A549 (cell line): Measurements from ENCODE around the gene ZNF211. TPM values are rescaled to one million over a fixed set of nuclear protein-coding genes. Genes with fewer than 3 reads are reported as not detected.

Experiments used
- ATAC-seq, 2 experiments: fragments of 200-7000 bp in 1 of 2; fragments of >200 bp in 1 of 2; cut with Nextera tagmentation in 1 of 2; cut with Tn5 transposase in 1 of 2; 3 replicates each; pipeline versions ENCODE4 v1.8.0 to v1.9.1; 2018 to 2020; ENCODE audit warnings: mild to moderate bottlenecking in 1 of 2, moderate library complexity in 1 of 2
- CTCF ChIA-PET: fragments of 300-600 bp; sonication (Branson Sonifier 250); formaldehyde crosslinking; extraction: SDS; loops from one replicate; lab custom pipeline; 2021; ENCODE audit warnings: antibody characterized with exemption, inconsistent platforms; lab: Yijun Ruan, JAX
- POLR2A ChIA-PET: fragments of 350-600 bp; formaldehyde crosslinking; extraction: SDS; loops from one replicate; lab custom pipeline; 2021; ENCODE audit warnings: antibody characterized with exemption, inconsistent platforms; lab: Yijun Ruan, JAX
- DNase-seq, 2 experiments: peaks; one replicate each; pipeline versions ENCODE4 v3.0.0 to v3.0.0-alpha.2; 2011 to 2016; ENCODE audit warnings: low read depth in 1 of 2, low spot score in 1 of 2
- FAIRE-seq: peaks from 2 replicates; lab custom pipeline; 2011; peaks lifted over from hg19 to GRCh38; lab: Jason Lieb, UNC
- H3K27ac ChIP-seq, 2 experiments: fragments of >200 bp; sonication (Bioruptor Twin); formaldehyde crosslinking; 3 replicates each; pipeline ENCODE4 v1.5.1; 2016 to 2017
- H3K4me1 ChIP-seq: fragments of >200 bp; sonication (Bioruptor Twin); formaldehyde crosslinking; 3 replicates; pipeline ENCODE4 v1.6.1; 2016
- H3K4me2 ChIP-seq: fragments of >200 bp; sonication (Bioruptor Twin); formaldehyde crosslinking; 3 replicates; pipeline ENCODE4 v1.6.1; 2016
- H3K4me3 ChIP-seq: fragments of >200 bp; sonication (Bioruptor Twin); formaldehyde crosslinking; 3 replicates; pipeline ENCODE4 v1.5.1; 2016
- H3K9me3 ChIP-seq: fragments of >200 bp; sonication (Bioruptor Twin); formaldehyde crosslinking; 3 replicates; pipeline ENCODE4 v1.6.1; 2016
- CEBPB ChIP-seq, 2 experiments: fragments of >200 bp in 1 of 2; sonication (Bioruptor Twin) in 1 of 2; formaldehyde crosslinking in 1 of 2; IDR thresholded peaks; 2 replicates each; pipeline ENCODE4 v1.6.1; 2012 to 2016
- CHD2 ChIP-seq: fragments of 150-350 bp; IDR thresholded peaks from 2 replicates; pipeline ENCODE4 v1.6.1; 2014; ENCODE audit warnings: low read length; ENCODE audit not compliant: partially characterized antibody
- EHF ChIP-seq: fragments of 250-450 bp; sonication (Bioruptor Pico); IDR thresholded peaks from 2 replicates; pipeline ENCODE4 v1.5.0; 2020; ENCODE audit warnings: mild to moderate bottlenecking
- ELK1 ChIP-seq: fragments of 150-350 bp; IDR thresholded peaks from 2 replicates; pipeline ENCODE4 v1.6.1; 2014; ENCODE audit warnings: low read depth, mild to moderate bottlenecking, low read length
- EP300 ChIP-seq, 2 experiments: fragments of >200 bp; sonication (Bioruptor Twin); formaldehyde crosslinking; IDR thresholded peaks; 2 replicates in 1 of 2; 3 replicates in 1 of 2; pipeline ENCODE4 v1.6.1; 2016 to 2017
- FOSL2 ChIP-seq, 2 experiments: fragments of 450-650 bp in 1 of 2; fragments of >200 bp in 1 of 2; sonication (Bioruptor Twin) in 1 of 2; formaldehyde crosslinking; IDR thresholded peaks; 2 replicates each; pipeline versions ENCODE4 v1.5.0 to v1.6.1; 2016 to 2020; ENCODE audit warnings: mild to moderate bottlenecking in 1 of 2, moderate library complexity in 1 of 2
- GATA3 ChIP-seq: IDR thresholded peaks from 2 replicates; pipeline ENCODE4 v1.6.1; 2012; ENCODE audit warnings: borderline replicate concordance
- HES2 ChIP-seq: fragments of >200 bp; sonication (Bioruptor Twin); formaldehyde crosslinking; IDR thresholded peaks from 2 replicates; pipeline ENCODE4 v1.6.1; 2016
- HOXB13 ChIP-seq: fragments of 250-450 bp; sonication (Bioruptor Pico); IDR thresholded peaks from 2 replicates; pipeline ENCODE4 v1.5.0; 2020; ENCODE audit warnings: low read depth, mild to moderate bottlenecking, moderate library complexity
- JUN ChIP-seq, 2 experiments: fragments of >200 bp; sonication (Bioruptor Twin); formaldehyde crosslinking; IDR thresholded peaks; 2 replicates in 1 of 2; 3 replicates in 1 of 2; pipeline ENCODE4 v1.6.1; 2016 to 2017
- JUNB ChIP-seq: fragments of >200 bp; sonication (Bioruptor Twin); formaldehyde crosslinking; IDR thresholded peaks from 2 replicates; pipeline ENCODE4 v1.6.1; 2016
- MAFK ChIP-seq: fragments of 450-650 bp; IDR thresholded peaks from 2 replicates; pipeline ENCODE4 v1.6.1; 2014; ENCODE audit not compliant: partially characterized antibody
- MAX ChIP-seq: IDR thresholded peaks from 2 replicates; pipeline ENCODE4 v1.6.1; 2012
- PHF8 ChIP-seq: fragments of 200-600 bp; sonication (generic); IDR thresholded peaks from 2 replicates; pipeline ENCODE4 v1.6.1; 2016; ENCODE audit warnings: low read depth, mild to moderate bottlenecking, antibody characterized with exemption, moderate library complexity, borderline replicate concordance
- RCOR1 ChIP-seq: fragments of 150-350 bp; IDR thresholded peaks from 2 replicates; pipeline ENCODE4 v1.6.1; 2014; ENCODE audit warnings: antibody characterized with exemption, low read length, low read depth
- RFX5 ChIP-seq: fragments of 450-650 bp; IDR thresholded peaks from 2 replicates; pipeline ENCODE4 v1.7.1; 2014; ENCODE audit warnings: antibody characterized with exemption, mild to moderate bottlenecking, moderate library complexity
- TP53 ChIP-seq: fragments of 250-450 bp; sonication (Bioruptor Pico); IDR thresholded peaks from 2 replicates; pipeline ENCODE4 v1.5.0; 2021; ENCODE audit warnings: mild to moderate bottlenecking, moderate library complexity
- ZFP36 ChIP-seq: fragments of 450-650 bp; IDR thresholded peaks from 2 replicates; pipeline ENCODE4 v1.6.1; 2014; ENCODE audit warnings: borderline replicate concordance; ENCODE audit not compliant: partially characterized antibody
- WGBS: methylation state at CpG from one replicate; pipeline ENCODE4 v1.1.6; 2017; ENCODE audit errors: missing lambda C conversion rate; 5-methylcytosine and 5-hydroxymethylcytosine counted together
- polyA plus RNA-seq, 4 experiments: library from polyadenylated mRNA; depleted of rRNA in 3 of 4; stranded (reverse); fragments of >200 nt; fragmentation: RNase III in 1 of 4; extraction: RNeasy Plus Mini Kit Qiagen cat#74134 plus additional on column Dnase treatment in 1 of 4; gene quantifications; 2 replicates in 3 of 4; 3 replicates in 1 of 4; pipeline ENCODE4 v1.2.3, GENCODE V29; 2011 to 2017
- TF ChIP-seq, protein P1 (sequence below): IDR thresholded peaks from 2 replicates; pipeline ENCODE4 v1.6.1; 2012; ENCODE audit warnings: low read depth, borderline replicate concordance

The ZNF211 gene
- polyA plus RNA-seq, 2 of the 4 experiments (the other 2 are of a cell fraction): 7.5 to 11.6 TPM

DNA sequence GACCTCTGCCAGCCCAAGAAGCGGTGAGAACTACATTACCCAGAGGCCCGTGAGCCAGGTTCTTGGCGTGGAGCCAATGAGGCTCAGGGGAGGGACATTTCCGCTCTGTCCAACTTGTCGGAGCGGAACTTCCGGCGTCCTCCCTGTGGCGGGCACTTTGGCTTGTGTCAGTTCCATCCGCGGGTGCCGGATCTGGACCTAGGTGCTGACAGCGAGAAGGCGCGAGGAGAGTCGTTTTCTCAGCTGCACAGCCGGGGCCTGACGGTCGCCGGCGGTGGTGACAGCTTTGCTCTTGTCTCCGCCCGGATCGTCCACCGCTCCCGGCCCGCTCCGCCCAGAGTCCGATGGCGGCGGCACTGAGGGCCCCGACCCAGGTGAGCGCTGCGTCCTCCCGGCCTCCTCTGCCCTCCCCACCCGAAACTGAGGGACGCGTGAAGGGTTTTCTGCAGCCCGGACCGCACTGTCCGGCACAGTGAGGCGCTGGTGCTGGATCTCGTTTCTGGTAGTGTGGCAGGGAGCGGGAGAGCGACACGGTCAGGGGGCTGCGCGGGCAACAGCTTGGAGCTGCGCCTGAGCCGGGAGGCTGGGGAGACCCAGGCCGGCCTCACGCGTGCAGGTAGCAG, 33.1 kb upstream of the ZNF211 start, which contains the start of gene ZNF530:
Gene ZNF530, plus strand, starts transcription at position 125 of the 623 bp plus-strand sequence. CDS start 4,461 bp downstream, outside the sequence.
- peak within 1 kb of the TSS; percentile 82 for H3K4me2 ChIP-seq
- DNase-seq (peak; percentile 93 to 96), FAIRE-seq (peak; percentile 96), ATAC-seq (peak; percentile 99)
- ChIA-PET POLR2A (no interaction called here), CTCF (interaction anchor here (0.9 kb wide), 2 partner anchors 14 to 21 kb away, joined by 3 to 4 read pairs; partner anchors contain the start of genes ZNF134 and ZNF416)
- H3K27ac ChIP-seq: peak within 1 kb of the TSS; percentile 17 to 80; a peak in 3 of 6 replicates
- WGBS: 4% methylated on average over 21 of the region's 53 CpGs
- peaks cover 83% of the 10 kb centered on the region for H3K9me3 ChIP-seq
- peak within 1 kb of the TSS; percentile 56 for H3K4me3 ChIP-seq
- H3K4me1 ChIP-seq: no peaks in the 10 kb centered on the region
- no peak for TF ChIP-seq PHF8
- TF ChIP-seq CHD2: no peak
- peak in 1 of 2 experiments; percentile 45; a peak in 1 of 5 replicates for TF ChIP-seq JUN (IDR thresholded peaks at IDR 0.05)
- no peak for TF ChIP-seq MAFK
- TF ChIP-seq HES2: no peak
- TF ChIP-seq CEBPB (IDR thresholded peaks at IDR 0.05): no peak
- TF ChIP-seq TP53: no peak
- TF ChIP-seq, protein P1, sequence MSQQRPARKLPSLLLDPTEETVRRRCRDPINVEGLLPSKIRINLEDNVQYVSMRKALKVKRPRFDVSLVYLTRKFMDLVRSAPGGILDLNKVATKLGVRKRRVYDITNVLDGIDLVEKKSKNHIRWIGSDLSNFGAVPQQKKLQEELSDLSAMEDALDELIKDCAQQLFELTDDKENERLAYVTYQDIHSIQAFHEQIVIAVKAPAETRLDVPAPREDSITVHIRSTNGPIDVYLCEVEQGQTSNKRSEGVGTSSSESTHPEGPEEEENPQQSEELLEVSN: peak; percentile 87
- peak; percentile 62; the same call in 1 of the 2 replicates for TF ChIP-seq GATA3
- TF ChIP-seq HOXB13 (CRISPR knock-in tag): no peak
- TF ChIP-seq MAX: peak; percentile 71; the same call in 1 of the 2 replicates
- no peak for TF ChIP-seq EP300 (IDR thresholded peaks at IDR 0.05)
- no peak for TF ChIP-seq JUNB
- no peak for TF ChIP-seq ELK1
- no peak for TF ChIP-seq RFX5
- TF ChIP-seq FOSL2 (IDR thresholded peaks at IDR 0.05): no peak
- no peak for TF ChIP-seq FOSL2 (CRISPR knock-in tag; IDR thresholded peaks at IDR 0.05)
- TF ChIP-seq ZFP36: peak; percentile 73

DNA sequence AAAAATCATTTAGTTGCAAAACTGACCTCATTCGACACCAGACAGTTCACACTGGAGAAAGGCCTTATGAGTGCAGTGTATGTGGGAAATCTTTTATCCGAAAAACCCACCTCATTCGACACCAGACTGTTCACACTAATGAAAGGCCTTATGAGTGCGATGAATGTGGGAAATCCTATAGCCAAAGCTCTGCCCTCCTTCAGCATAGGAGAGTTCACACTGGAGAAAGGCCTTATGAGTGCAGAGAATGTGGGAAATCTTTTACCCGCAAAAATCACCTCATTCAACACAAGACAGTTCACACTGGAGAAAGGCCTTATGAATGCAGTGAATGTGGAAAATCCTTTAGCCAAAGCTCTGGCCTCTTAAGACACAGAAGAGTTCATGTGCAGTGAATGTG, 26.0 kb upstream of the ZNF211 start:
- POLR2A ChIA-PET: no interaction called here
- Histone ChIP-seq H3K4me3 (no peak overlapping the region), H3K4me1 (no peaks in the 10 kb centered on the region), H3K27ac (no peak overlapping the region), H3K9me3 (peaks cover 99% of the 10 kb centered on the region), H3K4me2 (no peak overlapping the region)
- 87% methylated on average over 5 of the region's 5 CpGs for WGBS
- ATAC-seq (no peak), FAIRE-seq (peak; percentile 56), DNase-seq (no peak)
- no peak for TF ChIP-seq HOXB13 (CRISPR knock-in tag)
- CTCF ChIA-PET: interaction anchor here (0.6 to 1.4 kb wide), 2 partner anchors 18 to 40 kb away, joined by 3 read pairs; no protein-coding TSS in a partner anchor

DNA sequence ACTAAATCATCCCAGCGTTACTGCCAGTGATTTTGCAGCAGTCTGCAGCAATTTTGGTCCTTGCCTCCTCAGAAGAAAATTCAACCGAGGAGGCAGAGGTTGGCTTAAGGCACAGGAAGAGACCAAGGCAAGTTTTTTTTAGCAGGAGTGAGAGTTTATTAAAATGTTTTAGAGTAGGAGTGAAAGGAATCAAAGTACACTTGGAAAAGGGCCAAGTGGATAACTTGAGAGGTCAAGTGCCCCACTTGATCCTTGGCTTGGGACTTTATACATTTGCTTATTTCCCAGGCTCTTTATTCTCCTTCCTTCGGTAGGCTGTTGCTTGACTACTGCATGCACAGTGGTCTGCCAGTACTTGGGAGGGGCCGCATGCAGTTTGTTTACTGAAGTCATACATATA, 21.9 kb upstream of the ZNF211 start:
- TF ChIP-seq MAFK (no peak), RCOR1 (no peak), EHF (no peak)
- TF ChIP-seq, all 56 proteins: peak for 0
- Histone ChIP-seq H3K4me1 (no peaks in the 10 kb centered on the region), H3K9me3 (peaks cover 97% of the 10 kb centered on the region), H3K4me3 (no peak overlapping the region), H3K4me2 (no peak overlapping the region), H3K27ac (no peak overlapping the region)
- FAIRE-seq (no peak), ATAC-seq (no peak), DNase-seq (no peak)
- WGBS: 60% methylated on average over 4 of the region's 4 CpGs
- ChIA-PET POLR2A (no interaction called here), CTCF (no interaction called here)
